H1 (cell line): Measurements from ENCODE around the gene C6orf52. TPM values are rescaled to one million over a fixed set of nuclear protein-coding genes. Genes with fewer than 3 reads are reported as not detected.

ENCODE experiments used
- JUND ChIP-seq: IDR thresholded peaks from 2 replicates; pipeline ENCODE4 v1.6.1; 2011; ENCODE audit warnings: mild to moderate bottlenecking, improper control_type of control experiment, low read length
- MAX ChIP-seq: IDR thresholded peaks from 2 replicates; pipeline ENCODE4 v1.6.1; 2012; ENCODE audit warnings: inconsistent platforms
- POLR2AphosphoS5 ChIP-seq: IDR thresholded peaks from 2 replicates; pipeline ENCODE4 v1.6.1; 2011; ENCODE audit warnings: low read depth, low read length
- RBBP5 ChIP-seq: IDR thresholded peaks from 2 replicates; pipeline ENCODE4 v1.7.1; 2012; ENCODE audit warnings: low read depth, mild to moderate bottlenecking, inconsistent platforms, low read length, moderate library complexity, borderline replicate concordance
- SP2 ChIP-seq: IDR thresholded peaks from 2 replicates; pipeline ENCODE4 v1.6.1; 2012; ENCODE audit warnings: mild to moderate bottlenecking, low read length, inconsistent platforms
- SRF ChIP-seq: IDR thresholded peaks from 2 replicates; pipeline ENCODE4 v1.6.1; 2011; ENCODE audit warnings: mild to moderate bottlenecking, low read depth, low read length, moderate library complexity
- polyA plus RNA-seq, 7 experiments: library from polyadenylated mRNA; depleted of rRNA in 3 of 7; stranded (reverse) in 5 of 7; unstranded in 2 of 7; fragments of >200 nt in 5 of 7; fragments of 200-250 nt in 2 of 7; gene quantifications; 1 replicate in 5 of 7; 2 replicates in 1 of 7; 4 replicates in 1 of 7; pipeline versions ENCODE4 v1.2.1 to v1.2.3, GENCODE V29; 2011 to 2013; ENCODE audit warnings: missing spikeins in 2 of 7, mixed read lengths in 2 of 7
- total RNA-seq: library from RNA; stranded (reverse); fragmentation: NEBNext Ultra II Directional; extraction: Animal tissue kit (Norgen Biotek cat#: 25700); gene quantifications from 2 replicates; pipeline ENCODE4 v1.2.1, GENCODE V29; 2021

C6orf52 gene
- total and polyA plus RNA-seq, 2 of the 8 experiments (the other 6 are each of a cell fraction or from before 2014, with no cell fraction given), result 1.5 to 3.1 TPM

- TF ChIP-seq SRF (no peak), RBBP5 (no peak), POLR2AphosphoS5 (no peak), MAX (peak; percentile 80), SP2 (no peak), JUND (no peak)
- TF ChIP-seq, all 59 proteins: peak for 2
Measured at GRCh38 chr6:10658910-10659698, 35.3 kb downstream of the C6orf52 start (continued).
